HUES6 (cell line): ENCODE results near the gene HS6ST1.
"Not testable (repeated sequence)": the region's sequence is repeated elsewhere in the genome, so short reads cannot be mapped to it uniquely, and the experiment has no call there.

Source experiments
- H3K27ac ChIP-seq: 2 replicates; pipeline ENCODE4 v1.7.0; 2013; ENCODE audit warnings: low read depth, mild to moderate bottlenecking, low read length, inconsistent platforms
- H3K27me3 ChIP-seq: 2 replicates; pipeline ENCODE4 v1.6.1; 2013; ENCODE audit warnings: low read length; ENCODE audit not compliant: control insufficient read depth, insufficient read depth
- H3K36me3 ChIP-seq: 2 replicates; pipeline ENCODE4 v1.6.1; 2013; ENCODE audit warnings: low read length; ENCODE audit not compliant: control insufficient read depth, insufficient read depth
- H3K4me1 ChIP-seq: 2 replicates; pipeline ENCODE4 v1.6.1; 2013; ENCODE audit warnings: low read length; ENCODE audit not compliant: control insufficient read depth, insufficient read depth
- H3K4me3 ChIP-seq: 2 replicates; pipeline ENCODE4 v1.5.1; 2013; ENCODE audit warnings: low read depth, low read length
- H3K9ac ChIP-seq: one replicate; pipeline ENCODE4 v1.6.1; 2013; ENCODE audit warnings: mild to moderate bottlenecking, low read length
- H3K9me3 ChIP-seq: 2 replicates; pipeline ENCODE4 v1.6.1; 2013; ENCODE audit warnings: low read depth, low read length; ENCODE audit not compliant: control insufficient read depth, insufficient read depth

The HS6ST1 gene

DNA sequence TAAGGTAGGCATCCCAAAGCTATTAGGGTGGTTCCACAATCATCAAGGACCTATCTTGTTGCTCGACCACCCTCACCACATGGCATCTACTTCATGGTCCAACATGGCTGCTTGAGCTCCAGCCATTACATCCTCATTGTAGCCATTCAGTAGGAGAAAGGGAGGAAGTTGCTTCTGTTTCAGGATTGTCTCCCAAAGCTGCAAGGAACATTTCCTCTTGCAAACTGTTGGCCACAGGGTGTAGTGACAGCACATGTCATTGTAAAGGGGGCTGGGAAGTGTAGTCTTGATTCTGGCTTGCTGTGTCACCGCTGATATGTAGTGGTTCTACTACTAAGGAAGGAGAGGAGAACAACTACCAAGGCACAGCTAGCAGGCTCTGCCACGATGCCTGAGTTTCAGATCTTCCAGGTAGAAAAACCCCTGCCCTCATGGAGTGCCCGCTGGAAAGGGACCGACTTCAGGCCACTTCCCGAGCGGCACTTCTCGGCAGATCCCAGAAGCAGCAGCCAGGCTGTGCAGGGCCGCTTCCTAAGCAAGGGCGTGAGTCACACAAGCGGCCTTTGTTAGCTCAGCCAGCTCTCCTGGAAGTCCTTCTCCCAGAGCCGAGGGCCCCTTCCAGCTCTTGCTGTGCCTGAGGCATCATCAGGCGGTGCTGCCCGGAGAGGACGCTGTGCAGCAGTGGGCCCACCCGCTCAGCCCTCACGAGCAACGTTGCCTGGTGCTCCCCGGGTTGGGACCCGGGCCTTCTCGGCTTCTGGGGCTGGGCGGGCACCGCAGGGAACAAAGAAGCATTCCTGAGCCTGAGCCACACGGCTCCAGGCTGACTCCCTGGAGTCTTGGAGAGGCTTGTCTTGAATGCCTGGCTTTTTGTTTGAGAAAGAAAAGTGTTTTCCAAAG is 58.2 kb downstream of the HS6ST1 start:
- peak overlapping the region; percentile 65 for H3K9ac ChIP-seq

GRCh38 chr2:128259585-128259984 is 59.1 kb downstream of the HS6ST1 start:
- H3K4me1 ChIP-seq, result peaks cover 20% of the 10 kb centered on the region
- no peak overlapping the region for H3K27ac ChIP-seq
- no peak overlapping the region for H3K4me3 ChIP-seq
- H3K27me3 ChIP-seq, result no peaks in the 10 kb centered on the region
- H3K9ac ChIP-seq, result no peak overlapping the region
- H3K9me3 ChIP-seq, result no peaks in the 10 kb centered on the region; the same call in 1 of the 2 replicates
- no peaks in the 10 kb centered on the region for H3K36me3 ChIP-seq

More for the DNA sequence above, 58.2 kb downstream of the HS6ST1 start:
- H3K27me3 ChIP-seq, result no peaks in the 10 kb centered on the region
- H3K4me1 ChIP-seq, result peaks cover 20% of the 10 kb centered on the region
- no peak overlapping the region for H3K4me3 ChIP-seq
- no peaks in the 10 kb centered on the region; the same call in 1 of the 2 replicates for H3K9me3 ChIP-seq
- peak overlapping the region; percentile 92 for H3K27ac ChIP-seq
- 0 out of 2 replicates have a peak, but pooled peaks cover 3% of the 10 kb centered on the region for H3K36me3 ChIP-seq

DNA sequence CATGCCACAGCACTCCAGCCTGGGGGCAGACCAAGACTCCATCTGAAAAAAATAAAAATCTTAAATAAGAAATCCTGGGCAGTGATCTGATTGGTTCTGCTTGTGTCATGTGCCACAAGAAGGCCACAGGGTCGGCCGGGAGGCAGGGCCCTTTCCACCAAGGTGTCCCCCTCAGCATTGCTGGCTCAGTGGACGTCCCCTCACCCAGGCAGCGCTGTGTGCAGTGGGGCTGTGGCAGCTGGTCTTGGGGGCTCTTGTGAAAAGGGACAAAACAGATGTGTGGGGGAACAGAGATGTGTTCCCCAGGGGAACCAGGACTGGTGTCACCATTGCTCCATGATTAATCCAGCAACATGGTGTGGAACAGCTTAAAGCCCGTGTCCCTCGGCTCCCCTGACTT is 60.5 kb downstream of the HS6ST1 start:
- H3K9ac ChIP-seq, result no peak overlapping the region
- no peaks in the 10 kb centered on the region; the same call in 1 of the 2 replicates for H3K9me3 ChIP-seq
- no peak overlapping the region for H3K27ac ChIP-seq
- no peaks in the 10 kb centered on the region for H3K36me3 ChIP-seq
- H3K27me3 ChIP-seq, result no peaks in the 10 kb centered on the region
- H3K4me1 ChIP-seq, result peaks cover 20% of the 10 kb centered on the region
- no peak overlapping the region for H3K4me3 ChIP-seq

DNA sequence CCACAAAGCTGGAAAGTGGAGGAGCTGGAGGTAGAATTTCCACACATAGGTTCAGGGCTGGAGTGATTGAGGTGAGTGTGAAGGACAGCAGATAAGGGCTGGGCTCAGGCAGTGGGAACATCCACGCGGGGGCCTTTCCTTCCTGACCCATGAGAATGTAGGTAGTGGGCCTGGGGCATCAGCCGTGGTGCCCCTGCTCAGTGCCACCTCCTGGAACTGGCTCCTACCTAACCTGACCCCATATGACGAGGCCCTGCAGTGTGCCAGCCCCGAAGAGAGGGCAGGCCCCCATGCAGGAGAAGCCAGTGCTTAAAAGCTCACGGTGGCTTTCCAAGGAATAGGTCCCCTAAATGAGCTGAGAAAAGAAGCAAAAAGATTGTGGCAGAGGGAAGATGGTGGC is 66.2 kb downstream of the HS6ST1 start:
- Histone ChIP-seq H3K4me3 (no peak overlapping the region), H3K9me3 (no peaks in the 10 kb centered on the region), H3K36me3 (no peaks in the 10 kb centered on the region), H3K4me1 (no peaks in the 10 kb centered on the region; the same call in 1 of the 2 replicates), H3K27ac (no peak overlapping the region), H3K9ac (no peak overlapping the region), H3K27me3 (no peaks in the 10 kb centered on the region)

GRCh38 chr2:128252086-128252485 is 66.6 kb downstream of the HS6ST1 start:
- not testable (repeated sequence) for H3K9me3 ChIP-seq, H3K27ac ChIP-seq, H3K4me3 ChIP-seq, H3K4me1 ChIP-seq, H3K27me3 ChIP-seq, H3K9ac ChIP-seq, H3K36me3 ChIP-seq

DNA sequence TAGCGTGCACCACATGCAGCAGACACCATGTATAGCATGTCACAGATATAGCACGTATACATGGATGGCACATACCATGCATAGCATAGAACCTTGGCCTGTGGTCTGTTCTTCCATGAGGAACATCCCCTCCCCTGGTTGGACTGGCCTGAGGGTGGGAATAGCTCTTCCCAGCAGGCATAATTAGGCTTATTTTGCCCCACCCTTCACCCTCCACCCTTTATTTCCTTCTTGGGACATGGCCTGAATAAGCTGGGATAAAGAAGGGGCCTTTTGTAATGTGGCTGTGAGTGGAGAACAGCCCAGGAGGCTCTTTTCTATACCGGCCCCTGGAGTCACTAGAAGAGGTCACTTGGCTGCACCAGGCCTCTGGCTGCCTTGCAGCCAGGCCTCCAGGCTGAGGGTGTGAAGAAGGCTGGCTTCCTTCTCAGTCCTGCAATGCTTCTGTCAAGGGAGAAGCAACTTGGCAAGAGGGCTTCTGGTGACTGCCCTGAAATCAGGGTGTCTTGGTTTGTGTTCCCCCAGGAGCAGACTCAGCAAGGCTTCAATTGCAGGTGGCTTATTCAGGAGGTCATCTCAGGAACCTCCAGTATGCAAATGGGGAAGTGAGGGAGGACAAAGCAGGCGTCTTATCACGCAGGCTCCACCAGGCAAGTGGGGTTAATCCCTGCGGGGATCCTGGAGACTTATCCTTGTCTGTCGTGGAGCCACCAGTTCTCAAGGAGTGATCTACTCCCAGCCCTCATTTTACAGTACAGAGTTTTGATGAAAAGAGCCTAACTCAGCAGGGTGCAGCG is 68.2 kb downstream of the HS6ST1 start:
- Histone ChIP-seq H3K9ac (no peak overlapping the region), H3K4me1 (no peaks in the 10 kb centered on the region; the same call in 1 of the 2 replicates), H3K36me3 (no peaks in the 10 kb centered on the region), H3K27ac (no peak overlapping the region), H3K4me3 (no peak overlapping the region), H3K9me3 (no peaks in the 10 kb centered on the region), H3K27me3 (no peaks in the 10 kb centered on the region)

GRCh38 chr2:128249555-128249954 is 69.1 kb downstream of the HS6ST1 start:
- no peak overlapping the region for H3K27ac ChIP-seq
- no peak overlapping the region for H3K9ac ChIP-seq
- no peaks in the 10 kb centered on the region for H3K9me3 ChIP-seq
- no peak overlapping the region for H3K4me3 ChIP-seq
- H3K36me3 ChIP-seq, result no peaks in the 10 kb centered on the region
- H3K4me1 ChIP-seq, result no peaks in the 10 kb centered on the region; the same call in 1 of the 2 replicates
- no peaks in the 10 kb centered on the region for H3K27me3 ChIP-seq

DNA sequence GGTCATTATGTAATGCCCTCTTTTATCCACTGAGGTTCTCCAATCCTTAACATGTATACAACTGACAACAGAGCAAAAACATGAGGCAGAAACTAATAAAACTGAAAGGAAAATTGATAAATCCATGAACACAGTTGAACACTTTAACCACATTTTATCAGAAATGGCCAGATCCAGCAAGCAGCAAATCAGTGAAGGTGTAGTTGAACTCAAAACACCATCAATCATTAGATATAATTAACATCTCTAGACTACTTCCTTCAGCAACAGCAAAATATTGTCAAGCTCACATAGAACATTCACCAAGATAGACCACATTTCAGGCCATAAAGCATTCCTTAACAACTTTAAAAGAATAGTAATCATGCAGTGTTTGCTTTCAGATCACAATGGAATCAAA is 72.9 kb downstream of the HS6ST1 start:
- no peaks in the 10 kb centered on the region for H3K27me3 ChIP-seq
- no peaks in the 10 kb centered on the region for H3K9me3 ChIP-seq
- H3K36me3 ChIP-seq, result no peaks in the 10 kb centered on the region
- H3K4me3 ChIP-seq, result no peak overlapping the region
- no peak overlapping the region for H3K27ac ChIP-seq
- H3K4me1 ChIP-seq, result no peaks in the 10 kb centered on the region; the same call in 1 of the 2 replicates
- H3K9ac ChIP-seq, result no peak overlapping the region

DNA sequence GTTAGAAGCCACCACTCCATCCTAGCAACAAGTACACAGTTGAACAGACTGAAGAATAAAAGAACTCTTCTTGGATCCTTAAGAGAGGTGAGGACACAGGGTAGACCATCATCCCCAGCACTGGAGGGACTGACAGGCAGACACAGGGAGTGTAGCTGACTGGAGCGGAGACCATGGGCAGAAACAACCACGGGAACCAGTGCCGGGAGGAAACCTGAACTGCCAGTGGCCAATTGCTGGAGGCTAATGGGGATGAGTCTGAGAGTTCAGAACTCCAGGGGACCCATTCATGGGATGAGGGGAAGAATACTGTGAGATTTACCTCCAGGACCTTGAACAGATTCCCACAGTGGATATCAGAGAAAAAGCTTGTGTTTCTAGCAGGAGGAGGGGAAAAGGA is 76.8 kb downstream of the HS6ST1 start:
- H3K9ac ChIP-seq, result no peak overlapping the region
- no peaks in the 10 kb centered on the region for H3K9me3 ChIP-seq
- H3K36me3 ChIP-seq, result no peaks in the 10 kb centered on the region
- no peak overlapping the region for H3K27ac ChIP-seq
- H3K4me1 ChIP-seq, result no peaks in the 10 kb centered on the region
- no peaks in the 10 kb centered on the region for H3K27me3 ChIP-seq
- no peak overlapping the region for H3K4me3 ChIP-seq

DNA sequence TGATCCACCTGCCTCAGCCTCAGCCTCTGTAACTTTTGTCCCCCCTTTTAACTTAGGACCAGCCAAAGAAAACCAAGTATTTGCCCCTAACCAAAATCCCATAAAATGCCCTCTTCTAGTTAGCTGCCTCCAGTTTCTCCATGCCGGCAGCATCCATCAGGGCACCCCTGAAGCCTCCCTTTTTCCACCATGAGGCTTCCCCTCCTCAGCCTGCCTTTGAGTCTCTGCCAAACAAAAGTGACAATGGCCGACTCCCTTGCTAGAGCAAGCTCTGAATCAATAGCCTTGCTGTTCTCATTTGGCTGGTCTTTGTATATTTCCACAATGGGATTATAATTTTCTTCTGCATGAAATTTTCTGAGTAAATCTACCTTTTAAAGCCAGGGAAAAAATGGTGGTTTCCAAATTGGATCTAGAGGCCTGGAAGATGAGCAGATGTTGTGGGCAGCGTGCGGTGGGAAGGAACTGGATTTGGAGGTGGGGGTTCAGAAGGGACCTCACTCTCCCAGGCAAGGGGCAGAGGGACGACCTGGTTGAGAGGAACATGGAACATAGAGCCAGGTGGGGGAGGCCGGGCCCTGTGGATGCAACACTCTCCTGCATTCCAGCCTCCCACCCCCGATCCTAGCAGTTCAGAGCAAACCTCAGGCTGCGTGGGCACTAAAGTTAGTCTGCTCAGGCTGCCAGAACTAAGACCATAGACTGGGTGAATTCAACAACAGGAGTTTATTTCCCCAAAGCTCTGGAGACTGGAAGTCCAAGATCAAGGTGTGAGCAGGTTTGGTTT is 80.6 kb downstream of the HS6ST1 start:
- Histone ChIP-seq H3K4me3 (no peak overlapping the region), H3K9me3 (no peaks in the 10 kb centered on the region), H3K27me3 (peaks cover 3% of the 10 kb centered on the region), H3K4me1 (no peaks in the 10 kb centered on the region), H3K27ac (no peak overlapping the region), H3K36me3 (no peaks in the 10 kb centered on the region), H3K9ac (no peak overlapping the region)
